ENCODE data around the gene CYSTM1.
A peak's percentile ranks its signal among the peaks of the same experiment; 100 is the strongest.

Gene CYSTM1

DNA sequence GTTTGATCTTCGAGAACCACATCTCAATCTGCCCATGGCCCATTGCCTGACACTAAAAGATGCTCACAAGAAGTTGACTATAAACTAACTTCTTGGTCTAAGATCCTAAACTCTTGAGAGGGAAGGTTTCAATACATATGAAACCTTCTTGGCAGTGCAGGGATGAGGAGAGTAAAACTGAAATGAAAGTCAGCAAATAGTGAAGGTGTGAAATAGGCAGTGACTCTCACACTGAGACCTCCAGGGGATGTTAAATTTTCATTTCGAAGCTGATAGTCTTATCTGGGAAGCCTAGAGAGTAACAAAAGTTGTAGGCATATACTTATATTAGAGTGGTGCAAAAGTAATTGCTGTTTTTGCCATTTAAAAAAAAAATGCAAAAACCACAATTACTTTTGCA lies 974 bp upstream of the CYSTM1 start:
- H3K9me2 ChIP-seq (replicated peaks; ENCODE audit: control insufficient read depth, low read length): no peaks in the 10 kb centered on the region
- H3K4me3 ChIP-seq (ENCODE audit: low read length): no peak overlapping the region
- peaks cover 9% of the 10 kb centered on the region for H3F3A ChIP-seq (ENCODE audit: control insufficient read depth, insufficient read depth)
- peaks cover 2% of the 10 kb centered on the region; the same call in 1 of the 2 replicates for H3K27me3 ChIP-seq (ENCODE audit: control insufficient read depth, low read length)
- no peaks in the 10 kb centered on the region for H4K20me1 ChIP-seq (ENCODE audit: control insufficient read depth, insufficient read depth, low read depth, low read length)
- peaks cover 10% of the 10 kb centered on the region for H3K4me1 ChIP-seq (ENCODE audit: control insufficient read depth, low read length)
- peaks cover 3% of the 10 kb centered on the region for H3K79me2 ChIP-seq (ENCODE audit: control insufficient read depth, low read length)
- no peak overlapping the region for H3K4me2 ChIP-seq (ENCODE audit: low read length)
- H3K27ac ChIP-seq (ENCODE audit: low read depth, low read length): no peak overlapping the region
- H3K9me3 ChIP-seq (ENCODE audit: control insufficient read depth, insufficient read depth, low read length): no peaks in the 10 kb centered on the region
- H3K36me3 ChIP-seq (ENCODE audit: control insufficient read depth, low read length): no peaks in the 10 kb centered on the region
- no peak for TF ChIP-seq EZH2phosphoT487 (IDR thresholded peaks at IDR 0.05; ENCODE audit: borderline replicate concordance, low read length)

GRCh38 chr5:140175367-140176030 lies 511 bp downstream of the CYSTM1 start:
- no peaks in the 10 kb centered on the region for H3K9me3 ChIP-seq (ENCODE audit: control insufficient read depth, insufficient read depth, low read length)
- peak overlapping the region; percentile 93 for H3K4me3 ChIP-seq (ENCODE audit: low read length)
- H3K4me1 ChIP-seq (ENCODE audit: control insufficient read depth, low read length): peaks cover 10% of the 10 kb centered on the region
- H3K27me3 ChIP-seq (ENCODE audit: control insufficient read depth, low read length): peaks cover 2% of the 10 kb centered on the region; the same call in 1 of the 2 replicates
- no peaks in the 10 kb centered on the region for H3K36me3 ChIP-seq (ENCODE audit: control insufficient read depth, low read length)
- no peaks in the 10 kb centered on the region for H4K20me1 ChIP-seq (ENCODE audit: control insufficient read depth, insufficient read depth, low read depth, low read length)
- peaks cover 3% of the 10 kb centered on the region for H3K79me2 ChIP-seq (ENCODE audit: control insufficient read depth, low read length)
- no peaks in the 10 kb centered on the region for H3K9me2 ChIP-seq (replicated peaks; ENCODE audit: control insufficient read depth, low read length)
- H3K27ac ChIP-seq (ENCODE audit: low read depth, low read length): peak overlapping the region; percentile 19
- H3K4me2 ChIP-seq (ENCODE audit: low read length): peak overlapping the region; percentile 95
- TF ChIP-seq, protein P1, sequence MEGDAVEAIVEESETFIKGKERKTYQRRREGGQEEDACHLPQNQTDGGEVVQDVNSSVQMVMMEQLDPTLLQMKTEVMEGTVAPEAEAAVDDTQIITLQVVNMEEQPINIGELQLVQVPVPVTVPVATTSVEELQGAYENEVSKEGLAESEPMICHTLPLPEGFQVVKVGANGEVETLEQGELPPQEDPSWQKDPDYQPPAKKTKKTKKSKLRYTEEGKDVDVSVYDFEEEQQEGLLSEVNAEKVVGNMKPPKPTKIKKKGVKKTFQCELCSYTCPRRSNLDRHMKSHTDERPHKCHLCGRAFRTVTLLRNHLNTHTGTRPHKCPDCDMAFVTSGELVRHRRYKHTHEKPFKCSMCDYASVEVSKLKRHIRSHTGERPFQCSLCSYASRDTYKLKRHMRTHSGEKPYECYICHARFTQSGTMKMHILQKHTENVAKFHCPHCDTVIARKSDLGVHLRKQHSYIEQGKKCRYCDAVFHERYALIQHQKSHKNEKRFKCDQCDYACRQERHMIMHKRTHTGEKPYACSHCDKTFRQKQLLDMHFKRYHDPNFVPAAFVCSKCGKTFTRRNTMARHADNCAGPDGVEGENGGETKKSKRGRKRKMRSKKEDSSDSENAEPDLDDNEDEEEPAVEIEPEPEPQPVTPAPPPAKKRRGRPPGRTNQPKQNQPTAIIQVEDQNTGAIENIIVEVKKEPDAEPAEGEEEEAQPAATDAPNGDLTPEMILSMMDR (IDR thresholded peaks at IDR 0.05; ENCODE audit: low read depth, low read length, poor library complexity, severe bottlenecking): peak; percentile 28
- TF ChIP-seq EZH2phosphoT487 (IDR thresholded peaks at IDR 0.05; ENCODE audit: borderline replicate concordance, low read length): no peak
- H3F3A ChIP-seq (ENCODE audit: control insufficient read depth, insufficient read depth): peaks cover 9% of the 10 kb centered on the region

DNA sequence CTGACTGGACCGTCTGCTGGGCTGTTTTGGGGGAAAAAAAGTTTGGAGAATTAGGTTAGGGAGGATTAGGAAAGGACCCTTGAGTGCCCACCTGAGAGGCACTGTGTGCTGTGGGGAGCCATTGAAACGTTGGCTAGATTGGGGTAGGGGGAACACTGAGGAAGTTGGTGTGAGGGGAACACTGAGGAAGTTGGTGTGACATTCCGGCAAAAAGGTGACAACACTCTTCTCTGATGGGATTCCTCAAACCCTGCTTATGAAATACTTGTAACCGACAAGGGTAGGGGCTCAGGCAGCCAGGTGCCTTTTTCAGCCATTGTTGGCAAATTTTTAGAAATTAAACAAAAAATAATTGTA lies 1.0 kb downstream of the CYSTM1 start:
- TF ChIP-seq, protein P1 (IDR thresholded peaks at IDR 0.05; ENCODE audit: low read depth, low read length, poor library complexity, severe bottlenecking): no peak
- no peak for TF ChIP-seq EZH2phosphoT487 (IDR thresholded peaks at IDR 0.05; ENCODE audit: borderline replicate concordance, low read length)
- Histone ChIP-seq H3K4me3 (ENCODE audit: low read length) (peak overlapping the region; percentile 93), H3K4me2 (ENCODE audit: low read length) (peak overlapping the region; percentile 95), H3F3A (ENCODE audit: control insufficient read depth, insufficient read depth) (peaks cover 9% of the 10 kb centered on the region), H3K79me2 (ENCODE audit: control insufficient read depth, low read length) (peaks cover 3% of the 10 kb centered on the region), H3K27me3 (ENCODE audit: control insufficient read depth, low read length) (peaks cover 2% of the 10 kb centered on the region; the same call in 1 of the 2 replicates), H3K9me2 (replicated peaks; ENCODE audit: control insufficient read depth, low read length) (no peaks in the 10 kb centered on the region), H3K27ac (ENCODE audit: low read depth, low read length) (peak overlapping the region; percentile 19), H3K36me3 (ENCODE audit: control insufficient read depth, low read length) (no peaks in the 10 kb centered on the region), H3K9me3 (ENCODE audit: control insufficient read depth, insufficient read depth, low read length) (no peaks in the 10 kb centered on the region), H4K20me1 (ENCODE audit: control insufficient read depth, insufficient read depth, low read depth, low read length) (no peaks in the 10 kb centered on the region), H3K4me1 (ENCODE audit: control insufficient read depth, low read length) (peaks cover 10% of the 10 kb centered on the region)

DNA sequence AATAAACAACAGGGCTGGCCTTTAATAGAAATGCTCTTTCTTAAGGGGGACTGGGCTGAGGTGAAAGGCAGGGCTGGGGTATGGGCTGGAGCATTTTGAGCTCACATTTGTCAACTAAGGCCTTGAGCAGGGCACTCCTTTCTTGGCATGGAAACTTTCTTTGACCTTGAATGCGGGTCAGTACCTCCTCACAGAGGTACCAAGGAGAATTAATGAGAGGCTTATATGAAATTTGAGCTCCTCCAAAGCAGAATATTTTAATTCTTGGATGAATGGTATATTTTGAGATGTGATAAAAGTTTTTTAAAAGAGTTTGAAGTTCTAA lies 3.1 kb downstream of the CYSTM1 start:
- no peak for TF ChIP-seq EZH2phosphoT487 (IDR thresholded peaks at IDR 0.05; ENCODE audit: borderline replicate concordance, low read length)
- no peak overlapping the region for H3K27ac ChIP-seq (ENCODE audit: low read depth, low read length)
- peaks cover 9% of the 10 kb centered on the region for H3F3A ChIP-seq (ENCODE audit: control insufficient read depth, insufficient read depth)
- H3K27me3 ChIP-seq (ENCODE audit: control insufficient read depth, low read length): no peaks in the 10 kb centered on the region
- H3K4me2 ChIP-seq (ENCODE audit: low read length): no peak overlapping the region
- H3K36me3 ChIP-seq (ENCODE audit: control insufficient read depth, low read length): no peaks in the 10 kb centered on the region
- H3K4me3 ChIP-seq (ENCODE audit: low read length): no peak overlapping the region
- H3K4me1 ChIP-seq (ENCODE audit: control insufficient read depth, low read length): peaks cover 10% of the 10 kb centered on the region
- H3K9me3 ChIP-seq (ENCODE audit: control insufficient read depth, insufficient read depth, low read length): no peaks in the 10 kb centered on the region
- no peaks in the 10 kb centered on the region for H3K9me2 ChIP-seq (replicated peaks; ENCODE audit: control insufficient read depth, low read length)
- no peaks in the 10 kb centered on the region for H4K20me1 ChIP-seq (ENCODE audit: control insufficient read depth, insufficient read depth, low read depth, low read length)
- H3K79me2 ChIP-seq (ENCODE audit: control insufficient read depth, low read length): peaks cover 3% of the 10 kb centered on the region

All from DOHH2 (cell line).